HG03575 (cell line): Measurements from ENCODE around the gene KRTAP9-7.
"Not testable (repeated sequence)": the region's sequence is repeated elsewhere in the genome, so short reads cannot be mapped to it uniquely, and the experiment has no call there.

Source experiments
- ATAC-seq: cut with Tn5 transposase; IDR thresholded peaks from one replicate; pipeline ENCODE4 v1.9.1; 2021; ENCODE audit not compliant: unreplicated experiment, insufficient number of reproducible peaks, low FRiP score; ENCODE audit errors: extremely low read depth

The KRTAP9-7 gene

GRCh38 chr17:41265078-41265477 is 10.4 kb upstream of the KRTAP9-7 start, which contains the start of gene KRTAP9-6:
Gene KRTAP9-6, plus strand, starts transcription at chr17:41265378. Its CDS starts 0 bp downstream, at chr17:41265378.
- no peak for ATAC-seq

GRCh38 chr17:41267711-41268110 is 7.8 kb upstream of the KRTAP9-7 start:
- ATAC-seq, result no peak

GRCh38 chr17:41271323-41271722 is 4.2 kb upstream of the KRTAP9-7 start:
- not testable (repeated sequence) for ATAC-seq

- no peak for ATAC-seq
Observed at GRCh38 chr17:41271858-41272257, 3.6 kb upstream of the KRTAP9-7 start.

GRCh38 chr17:41278176-41278955 is 2.9 kb downstream of the KRTAP9-7 start:
- ATAC-seq, result no peak

GRCh38 chr17:41284043-41284442 is 8.5 kb downstream of the KRTAP9-7 start:
- no peak for ATAC-seq

- no peak for ATAC-seq
Observed at GRCh38 chr17:41284546-41284945, 9.0 kb downstream of the KRTAP9-7 start.

GRCh38 chr17:41287050-41287449 is 11.6 kb downstream of the KRTAP9-7 start:
- no peak for ATAC-seq

GRCh38 chr17:41294016-41294415 is 18.5 kb downstream of the KRTAP9-7 start:
- no peak for ATAC-seq

- ATAC-seq, result no peak
Observed at GRCh38 chr17:41296846-41297245, 21.3 kb downstream of the KRTAP9-7 start.

- ATAC-seq, result no peak
Observed at GRCh38 chr17:41298458-41299135, 23.1 kb downstream of the KRTAP9-7 start.

GRCh38 chr17:41301204-41301790 is 25.8 kb downstream of the KRTAP9-7 start:
- no peak for ATAC-seq

GRCh38 chr17:41301916-41302901 is 26.7 kb downstream of the KRTAP9-7 start, which contains the start of gene KRTAP29-1:
Gene KRTAP29-1, minus strand, starts transcription at chr17:41302851. Its CDS starts 0 bp downstream, at chr17:41302851.
- no peak for ATAC-seq

- ATAC-seq, result no peak
Observed at GRCh38 chr17:41302981-41303380, 27.5 kb downstream of the KRTAP9-7 start.

- no peak for ATAC-seq
Observed at GRCh38 chr17:41304091-41304490, 28.6 kb downstream of the KRTAP9-7 start.

- no peak for ATAC-seq
Observed at GRCh38 chr17:41307647-41308046, 32.1 kb downstream of the KRTAP9-7 start.

- no peak for ATAC-seq
Observed at GRCh38 chr17:41308251-41308917, 32.9 kb downstream of the KRTAP9-7 start.

- ATAC-seq, result no peak
Observed at GRCh38 chr17:41308918-41309359, 33.4 kb downstream of the KRTAP9-7 start, which contains the start of gene KRTAP16-1. Gene KRTAP16-1, minus strand, starts transcription at chr17:41309309. Its CDS starts 56 bp downstream, at chr17:41309253.
